Muscle of back (tissue), 11 donors: ENCODE measurements around the gene FBXO8. TPM values are rescaled to one million over a fixed set of nuclear protein-coding genes. Genes with fewer than 3 reads are reported as not detected.

Experiments
- DNase-seq, 3 donors: peaks; one replicate each; pipeline versions ENCODE4 v3.0.0 to v3.0.0-alpha.2; 2013
- polyA plus RNA-seq, 10 donors: library from polyadenylated mRNA; unstranded; fragments of 120-200 nt; gene quantifications; one replicate each; pipeline ENCODE4 v1.2.1, GENCODE V29; 2013; ENCODE audit not compliant: insufficient read length in 10 of 10

The FBXO8 gene
- polyA plus RNA-seq, 10 donors = 14.0 to 18.8 (median 14.7) TPM

GRCh38 chr4:174211622-174212044 is 71.8 kb downstream of the FBXO8 start:
- DNase-seq = peak in 1 of 3 donors; percentile 27

- no peak for DNase-seq
These were observed 72.4 kb downstream of the FBXO8 start for GRCh38 chr4:174210952-174211490.

GRCh38 chr4:174210354-174210753 is 73.1 kb downstream of the FBXO8 start:
- DNase-seq = no peak

- DNase-seq = peak in 1 of 3 donors; percentile 73
These were observed 74.1 kb downstream of the FBXO8 start for GRCh38 chr4:174209341-174209740.

- DNase-seq = no peak
These were observed 76.1 kb downstream of the FBXO8 start for GRCh38 chr4:174207367-174207766.

- no peak for DNase-seq
These were observed 79.2 kb downstream of the FBXO8 start for GRCh38 chr4:174204164-174204831.

GRCh38 chr4:174201871-174202270 is 81.6 kb downstream of the FBXO8 start:
- no peak for DNase-seq

GRCh38 chr4:174199735-174200134 is 83.7 kb downstream of the FBXO8 start:
- DNase-seq = no peak

GRCh38 chr4:174198828-174199227 is 84.6 kb downstream of the FBXO8 start:
- peak in 2 of 3 donors; percentile 42 for DNase-seq

GRCh38 chr4:174198396-174198795 is 85.1 kb downstream of the FBXO8 start:
- DNase-seq = no peak

GRCh38 chr4:174193438-174194374 is 89.8 kb downstream of the FBXO8 start:
- no peak for DNase-seq

- no peak for DNase-seq
These were observed 90.5 kb downstream of the FBXO8 start for GRCh38 chr4:174192943-174193342.

- DNase-seq = no peak
These were observed 92.5 kb downstream of the FBXO8 start for GRCh38 chr4:174190832-174191500.

- DNase-seq = no peak
These were observed 94.0 kb downstream of the FBXO8 start for GRCh38 chr4:174189392-174190015.

Other genes starting within 250 kb of the FBXO8 start
- gene CEP44, start 244 bp upstream of the FBXO8 start, polyA plus RNA-seq = 10 to 100 TPM in 9 of 10 donors, 1 to 10 TPM in 1; 8.7 to 25.9 (median 13.9) TPM
- gene HPGD, start 238.8 kb upstream of the FBXO8 start, polyA plus RNA-seq = 10 to 100 TPM in 1 of 10 donors, 1 to 10 TPM in 9; 3.5 to 11.0 (median 6.3) TPM